ENCODE results near the gene MAN1B1. TPM values are rescaled to one million over a fixed set of nuclear protein-coding genes. Genes with fewer than 3 reads are reported as not detected.

MAN1B1 gene
- total RNA-seq, 1 experiment from 2014 or later: 46.5 TPM

DNA sequence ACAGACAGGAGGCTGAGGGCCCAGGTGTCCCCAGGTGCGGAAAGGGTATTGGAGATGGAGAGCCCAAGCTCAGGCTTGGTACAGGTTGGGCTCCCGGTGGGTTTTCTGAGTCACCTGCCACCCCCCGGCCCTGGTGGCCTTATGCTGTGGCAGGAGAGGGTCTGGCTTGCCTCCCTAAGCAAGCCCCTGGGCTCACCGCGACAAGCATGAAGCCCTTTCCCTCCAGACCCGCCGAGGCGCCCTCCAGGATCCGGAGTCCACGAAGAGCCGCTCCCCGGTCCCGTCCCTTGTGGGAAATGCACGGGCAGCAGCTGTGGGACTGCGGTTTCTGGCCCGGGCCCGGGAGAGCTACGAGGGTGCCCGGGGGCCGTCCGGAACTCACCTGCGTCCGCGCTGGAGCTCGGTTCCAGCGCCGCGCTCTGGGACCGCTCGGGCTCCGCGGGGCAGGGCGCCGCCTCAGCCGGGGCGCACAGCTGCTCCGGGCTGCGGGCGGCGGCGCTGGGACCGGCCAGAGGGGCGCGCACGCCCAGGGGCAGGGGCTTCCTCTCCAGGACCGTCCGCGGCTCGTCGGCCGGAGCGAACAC is 17.2 kb upstream of the MAN1B1 start:
- Mint-ChIP-seq H3K9me3 (ENCODE audit: unreplicated experiment) (no peaks in the 10 kb centered on the region), H3K36me3 (ENCODE audit: insufficient read depth, unreplicated experiment) (no peaks in the 10 kb centered on the region), H3K27me3 (ENCODE audit: insufficient read depth, unreplicated experiment) (no peaks in the 10 kb centered on the region), H3K27ac (ENCODE audit: low read depth, unreplicated experiment) (no peak overlapping the region), H3K4me3 (ENCODE audit: unreplicated experiment) (peak overlapping the region; percentile 72), H3K4me1 (ENCODE audit: insufficient read depth, unreplicated experiment) (peaks cover 11% of the 10 kb centered on the region)
- intact Hi-C loops (cut with micrococcal nuclease): no loop called here
- POLR2A ChIA-PET: interaction anchor here (0.7 to 3.3 kb wide), 6 partner anchors 9 to 22 kb away, joined by 4 to 22 read pairs (median 6); partner anchors contain the start of gene MAN1B1
- CTCF ChIA-PET: interaction anchor here (0.7 to 10.9 kb wide), 7 partner anchors 14 to 282 kb away, joined by 3 to 170 read pairs (median 6); partner anchors contain the start of genes ABCA2, FUT7 and NPDC1
- BruUV-seq (replicated peaks): no TSS peak
- no peak for TF ChIP-seq CTCF (IDR thresholded peaks at IDR 0.05; ENCODE audit: unreplicated experiment)
- no peak for DNase-seq (ENCODE audit: unreplicated experiment)

DNA sequence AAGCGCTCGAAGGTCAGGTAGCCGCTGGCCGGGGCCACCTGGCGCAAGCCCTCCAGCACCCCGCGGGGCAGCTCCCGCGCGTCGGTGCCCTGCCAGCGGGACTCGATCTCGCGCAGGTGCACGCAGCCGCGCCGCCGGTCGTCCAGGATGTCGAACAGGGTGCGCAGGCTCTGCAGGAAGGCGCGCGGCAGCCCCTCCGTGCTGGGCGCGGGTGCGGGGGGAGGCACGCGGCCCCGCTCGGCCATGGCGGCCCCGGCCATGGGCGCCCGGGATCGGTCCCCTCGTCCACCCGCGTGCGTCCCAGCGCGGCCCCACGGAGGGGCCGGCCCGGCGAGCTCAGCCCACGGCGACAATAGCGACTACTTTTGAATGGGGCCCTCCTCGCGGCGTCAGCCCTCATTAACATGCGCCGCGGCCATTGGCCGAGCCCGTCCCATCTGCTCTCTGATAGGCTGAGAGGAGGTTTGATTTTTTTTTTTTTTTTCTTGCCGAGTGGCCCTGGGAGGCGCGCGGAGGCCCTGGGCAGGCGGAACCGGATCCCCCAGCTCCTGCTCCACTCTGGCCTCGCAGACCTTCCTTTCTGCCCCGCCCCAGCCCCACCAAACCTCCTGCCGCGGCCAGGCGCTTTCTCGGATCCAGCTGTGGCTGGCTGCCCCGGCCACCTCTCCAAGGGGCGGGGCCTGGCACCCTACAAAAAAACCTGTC is 16.4 kb upstream of the MAN1B1 start, which contains the start of gene SAPCD2:
TSS of gene SAPCD2 (minus strand) at position 357 of the 705 bp plus-strand sequence. CDS start at position 260, 97 bp downstream.
- TF ChIP-seq CTCF (IDR thresholded peaks at IDR 0.05; ENCODE audit: unreplicated experiment): no peak
- Mint-ChIP-seq H3K4me3 (ENCODE audit: unreplicated experiment) (peak within 1 kb of the TSS; percentile 72), H3K4me1 (ENCODE audit: insufficient read depth, unreplicated experiment) (peaks cover 11% of the 10 kb centered on the region), H3K9me3 (ENCODE audit: unreplicated experiment) (no peaks in the 10 kb centered on the region), H3K27me3 (ENCODE audit: insufficient read depth, unreplicated experiment) (no peaks in the 10 kb centered on the region), H3K27ac (ENCODE audit: low read depth, unreplicated experiment) (no peak within 1 kb of the TSS), H3K36me3 (ENCODE audit: insufficient read depth, unreplicated experiment) (no peaks in the 10 kb centered on the region)
- intact Hi-C loops (cut with micrococcal nuclease): no loop called here
- CTCF ChIA-PET: interaction anchor here (0.7 to 10.9 kb wide), 6 partner anchors 11 to 283 kb away, joined by 3 to 170 read pairs (median 6); partner anchors contain the start of genes ABCA2, FUT7 and NPDC1
- POLR2A ChIA-PET: interaction anchor here (0.7 to 3.3 kb wide), 12 partner anchors 10 to 457 kb away, joined by 3 to 22 read pairs (median 4); partner anchors contain the start of genes MAN1B1, RABL6 and TUBB4B
- no TSS peak for BruUV-seq (replicated peaks)
- peak; percentile 90 for DNase-seq (ENCODE audit: unreplicated experiment)

GRCh38 chr9:137070906-137071275 is 15.9 kb upstream of the MAN1B1 start:
- TF ChIP-seq CTCF (IDR thresholded peaks at IDR 0.05; ENCODE audit: unreplicated experiment): no peak
- intact Hi-C loops (cut with micrococcal nuclease): no loop called here
- Mint-ChIP-seq H3K27me3 (ENCODE audit: insufficient read depth, unreplicated experiment) (no peaks in the 10 kb centered on the region), H3K36me3 (ENCODE audit: insufficient read depth, unreplicated experiment) (no peaks in the 10 kb centered on the region), H3K4me1 (ENCODE audit: insufficient read depth, unreplicated experiment) (peaks cover 11% of the 10 kb centered on the region), H3K4me3 (ENCODE audit: unreplicated experiment) (peak overlapping the region; percentile 72), H3K27ac (ENCODE audit: low read depth, unreplicated experiment) (no peak overlapping the region), H3K9me3 (ENCODE audit: unreplicated experiment) (no peaks in the 10 kb centered on the region)
- ChIA-PET CTCF (interaction anchor here (0.7 to 10.9 kb wide), 5 partner anchors 11 to 85 kb away, joined by 3 to 170 read pairs (median 6); partner anchors contain the start of genes ABCA2, FUT7 and NPDC1), POLR2A (interaction anchor here (0.7 to 3.3 kb wide), 11 partner anchors 11 to 457 kb away, joined by 3 to 22 read pairs (median 4); partner anchors contain the start of genes MAN1B1, RABL6 and TUBB4B)
- DNase-seq (ENCODE audit: unreplicated experiment): no peak
- no TSS peak for BruUV-seq (replicated peaks)

DNA sequence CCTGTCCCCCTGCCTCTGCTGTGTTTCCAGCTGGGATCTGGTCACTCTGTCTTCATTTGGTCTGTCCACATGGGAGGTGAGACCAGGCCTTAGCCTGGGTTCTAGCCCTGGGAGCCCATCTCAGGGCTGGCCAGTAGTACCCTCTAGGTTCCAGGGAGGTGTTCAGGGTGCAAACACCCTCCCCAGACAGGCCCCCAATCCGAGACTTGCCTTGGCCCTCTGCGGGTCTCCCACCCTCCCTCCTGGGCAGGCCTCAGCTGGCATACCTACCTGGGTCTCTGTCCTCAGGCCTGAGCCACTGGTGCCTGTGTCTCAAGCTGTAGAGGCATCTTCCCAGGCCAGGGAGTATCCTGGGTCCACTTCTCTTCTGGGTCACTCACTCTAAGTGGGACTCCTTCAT is 15.5 kb upstream of the MAN1B1 start:
- DNase-seq (ENCODE audit: unreplicated experiment): no peak
- ChIA-PET CTCF (interaction anchor here (0.9 to 10.9 kb wide), 5 partner anchors 10 to 47 kb away, joined by 3 to 170 read pairs (median 5); partner anchors contain the start of genes ABCA2, FUT7 and NPDC1), POLR2A (interaction anchor here (0.8 to 3.3 kb wide), 6 partner anchors 12 to 170 kb away, joined by 3 to 22 read pairs (median 4); partner anchors contain the start of genes MAN1B1 and TUBB4B)
- Mint-ChIP-seq H3K4me3 (ENCODE audit: unreplicated experiment) (peak overlapping the region; percentile 72), H3K4me1 (ENCODE audit: insufficient read depth, unreplicated experiment) (peaks cover 11% of the 10 kb centered on the region), H3K27me3 (ENCODE audit: insufficient read depth, unreplicated experiment) (no peaks in the 10 kb centered on the region), H3K27ac (ENCODE audit: low read depth, unreplicated experiment) (no peak overlapping the region), H3K9me3 (ENCODE audit: unreplicated experiment) (no peaks in the 10 kb centered on the region), H3K36me3 (ENCODE audit: insufficient read depth, unreplicated experiment) (no peaks in the 10 kb centered on the region)
- no peak for TF ChIP-seq CTCF (IDR thresholded peaks at IDR 0.05; ENCODE audit: unreplicated experiment)
- intact Hi-C loops (cut with micrococcal nuclease): no loop called here
- BruUV-seq (replicated peaks): no TSS peak

All from MCF 10A (cell line).